HUDEP-2 (cell line): ENCODE measurements around the gene NKX2-1.
"Not testable (repeated sequence)": the region's sequence is repeated elsewhere in the genome, so short reads cannot be mapped to it uniquely, and the experiment has no call there.

ENCODE experiments used
- DNase-seq, 76 experiments: peaks; one replicate each; lab custom pipeline; 2025; ENCODE audit not compliant: unreplicated experiment in 76 of 76; lab: John Stamatoyannopoulos, UW

The NKX2-1 gene

DNA sequence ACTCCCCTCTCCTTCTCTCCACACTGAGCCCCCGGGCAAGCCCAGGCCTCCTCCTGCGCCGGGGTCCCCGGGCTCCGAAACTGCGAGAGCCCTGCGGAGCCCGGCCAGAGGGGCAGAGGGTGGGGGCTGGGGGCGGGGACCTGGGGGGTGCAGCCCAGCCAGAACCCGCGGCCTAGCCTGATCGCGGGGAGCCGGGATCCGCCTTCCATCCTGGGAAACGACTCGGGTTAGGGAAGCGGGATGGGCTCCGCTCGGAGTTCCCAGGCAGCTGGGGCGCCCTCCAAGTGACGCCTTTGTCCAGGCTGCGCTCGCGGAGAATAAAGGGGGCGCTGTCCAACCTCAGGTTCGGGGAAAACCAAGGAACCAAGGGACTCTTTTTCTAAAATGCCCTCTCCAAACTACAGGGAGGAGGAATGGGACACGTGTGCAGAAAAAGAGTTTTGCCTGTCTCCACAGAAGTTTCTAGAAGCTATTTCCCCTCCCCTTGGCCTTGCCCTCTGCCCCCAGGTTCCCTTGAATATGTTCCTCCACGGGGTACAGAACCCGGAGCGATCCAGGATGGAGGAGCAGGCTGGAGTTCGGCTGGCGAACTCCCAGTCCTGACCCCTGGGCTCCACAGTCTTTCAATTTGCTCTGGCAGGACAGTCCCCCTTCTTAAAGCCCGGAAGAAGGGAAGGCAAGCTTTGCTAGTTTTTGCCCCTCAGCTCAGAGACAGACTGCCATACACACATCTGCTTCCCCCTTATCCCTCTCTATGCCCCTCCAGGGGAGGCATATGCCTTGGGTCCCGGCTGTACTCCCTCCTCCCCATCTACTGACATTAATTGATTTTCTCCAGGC is 13.9 kb downstream of the NKX2-1 start:
- DNase-seq: no peak

DNA sequence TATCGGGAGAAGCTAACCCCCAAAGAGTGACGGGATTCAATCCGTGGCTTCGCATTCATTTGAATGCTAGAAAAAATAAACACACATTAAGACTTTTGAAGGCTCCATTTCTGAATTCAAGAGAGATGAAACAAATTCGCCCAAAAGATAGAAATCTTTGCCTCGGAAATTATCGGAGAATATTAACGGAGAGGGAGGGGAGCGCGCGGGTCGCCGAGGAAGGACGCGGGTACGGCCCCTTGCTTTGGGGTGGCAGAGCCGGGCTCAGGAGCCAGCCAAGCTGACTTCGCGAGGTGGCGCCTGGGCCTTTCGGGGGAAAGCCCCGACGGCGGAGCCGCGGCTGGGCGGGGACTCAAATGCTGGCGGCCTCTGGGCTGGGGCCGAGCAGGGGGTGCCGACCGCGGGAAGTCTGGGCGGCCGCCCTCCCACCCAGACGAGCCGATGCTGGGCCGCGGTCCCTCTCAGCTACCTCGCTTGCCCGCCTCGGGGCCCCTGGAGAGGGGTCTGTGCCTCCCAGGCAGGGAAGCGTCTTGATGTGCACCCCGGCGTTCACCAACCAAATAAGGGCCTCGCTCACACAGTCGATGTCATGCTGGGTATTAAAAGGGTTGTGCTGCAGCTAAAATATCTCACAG is 14.7 kb downstream of the NKX2-1 start:
- no peak for DNase-seq

DNA sequence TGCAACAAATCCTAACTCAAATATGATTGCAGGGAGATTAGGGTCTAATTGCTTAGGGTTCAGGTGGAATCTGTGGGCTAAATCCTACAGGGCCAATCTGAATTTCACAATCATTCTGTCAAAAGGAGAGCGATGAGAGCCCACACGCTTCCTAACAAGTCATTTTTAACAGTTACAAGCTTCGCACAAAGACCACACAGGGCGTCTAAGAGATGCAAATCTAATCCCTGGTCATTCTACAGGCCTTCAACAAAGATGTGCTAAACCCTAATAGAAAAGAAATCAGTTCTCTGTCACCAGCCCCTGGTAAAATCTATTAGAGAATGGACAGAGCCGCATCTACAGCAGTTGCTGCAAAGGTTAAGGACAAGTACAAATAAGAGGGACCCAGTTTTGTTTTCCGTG is 15.3 kb downstream of the NKX2-1 start:
- no peak for DNase-seq

DNA sequence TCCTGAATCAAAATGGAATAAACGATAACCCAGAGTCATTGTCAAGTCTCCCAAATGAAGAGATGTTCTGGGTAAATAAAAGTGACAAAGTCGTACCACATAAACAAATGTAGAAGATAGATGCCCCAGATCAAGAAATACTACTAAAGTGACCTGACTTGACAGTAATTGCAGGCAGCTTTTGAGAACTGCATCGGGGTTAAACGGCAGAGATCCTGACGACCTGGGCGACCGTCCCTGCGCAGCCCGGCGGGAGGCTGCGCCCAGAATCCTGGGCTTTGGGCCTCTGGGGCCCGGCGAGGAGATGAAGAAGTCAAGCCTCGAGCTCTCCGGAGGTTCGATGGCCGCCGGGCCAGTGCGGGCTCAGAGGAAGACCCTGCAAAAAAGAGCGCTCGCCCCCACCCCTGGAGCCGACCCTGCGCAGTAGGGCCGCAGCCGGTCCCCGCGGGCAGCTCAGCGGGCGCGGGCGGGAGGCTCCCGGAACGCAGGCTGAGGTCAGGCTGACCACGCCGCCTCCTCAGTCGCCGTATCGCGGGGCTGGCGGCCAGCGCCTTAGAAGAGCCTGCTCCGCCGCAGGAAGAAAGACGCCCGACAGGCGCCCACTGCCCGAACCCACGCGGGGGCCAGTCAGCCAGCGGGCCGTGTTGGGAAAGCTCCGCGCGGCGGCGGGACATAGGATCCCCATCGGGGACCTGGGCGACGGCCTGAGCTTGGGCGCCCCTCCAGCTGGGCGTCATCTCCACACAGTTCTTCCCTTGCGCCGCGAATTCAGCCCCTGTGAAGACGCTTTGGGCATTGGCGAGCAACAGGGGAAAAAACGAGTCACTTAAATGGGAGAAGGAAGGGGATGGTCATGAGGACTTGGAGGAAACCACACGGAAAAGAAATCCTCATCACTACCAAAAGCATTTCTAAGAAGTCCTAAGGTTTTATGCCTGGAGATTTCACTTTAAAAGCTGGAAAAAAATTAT is 16.0 kb downstream of the NKX2-1 start:
- no peak for DNase-seq

DNA sequence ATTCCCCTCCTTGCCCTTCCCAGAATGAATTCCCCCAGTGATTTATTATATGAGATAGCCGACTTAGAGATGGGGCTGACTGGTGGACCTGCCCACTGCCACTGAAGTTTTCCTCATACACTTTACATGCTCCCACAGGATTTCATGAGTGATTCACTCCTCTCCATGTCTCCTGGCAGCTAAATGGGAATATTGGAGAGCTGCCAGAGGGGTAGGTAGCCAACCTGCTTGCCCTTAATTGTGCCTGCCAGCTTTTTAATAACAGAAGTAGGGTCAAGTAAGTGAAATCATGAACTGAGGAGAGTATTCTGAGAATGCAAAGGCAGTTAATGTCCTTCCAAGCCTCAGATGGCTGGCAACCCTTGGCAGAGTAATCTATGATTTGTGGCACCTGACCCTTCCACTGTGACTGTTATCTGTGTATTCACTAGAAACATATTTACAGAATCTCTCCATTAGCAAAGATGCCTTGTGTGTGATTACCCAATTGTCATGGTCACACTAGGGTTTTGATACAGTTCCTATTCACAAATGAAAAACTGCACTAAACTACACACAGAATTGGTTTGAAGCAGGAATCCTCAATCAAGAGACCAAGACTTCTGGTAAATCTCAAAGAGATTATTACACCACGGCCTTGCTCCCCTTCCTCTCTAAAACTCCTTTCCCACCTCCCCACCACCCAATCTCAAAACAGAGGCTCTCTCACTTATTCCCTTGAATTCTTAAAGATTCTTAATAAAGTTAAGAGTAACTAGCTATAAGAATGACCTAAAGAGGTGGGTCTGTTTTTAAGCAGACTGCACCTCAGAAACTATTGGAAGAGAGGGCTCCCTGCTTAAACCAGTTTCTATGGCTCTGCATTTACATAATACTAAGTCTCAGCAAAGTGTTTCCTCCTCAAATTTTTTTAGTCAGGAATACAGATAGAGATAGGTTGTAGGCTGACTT is 17.2 kb downstream of the NKX2-1 start:
- no peak for DNase-seq

DNA sequence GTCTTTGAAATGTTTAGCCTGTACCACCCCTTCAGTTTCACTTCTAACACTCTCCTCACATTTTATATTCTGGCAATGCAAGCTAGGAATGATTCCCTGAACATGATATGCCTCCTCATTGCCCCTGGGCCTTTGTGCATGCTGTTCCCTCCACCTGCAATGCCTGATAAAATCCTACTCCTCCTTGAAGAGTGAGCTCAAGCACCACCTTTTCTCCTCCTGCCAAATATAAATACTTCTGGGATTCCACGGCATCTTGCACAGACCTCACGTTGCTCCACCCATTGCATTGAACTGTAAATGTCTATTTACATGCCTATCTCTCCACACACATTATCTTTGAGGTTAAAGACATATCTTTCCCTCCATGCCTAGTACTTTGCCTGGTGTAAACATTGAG is 21.1 kb downstream of the NKX2-1 start:
- DNase-seq: no peak

DNA sequence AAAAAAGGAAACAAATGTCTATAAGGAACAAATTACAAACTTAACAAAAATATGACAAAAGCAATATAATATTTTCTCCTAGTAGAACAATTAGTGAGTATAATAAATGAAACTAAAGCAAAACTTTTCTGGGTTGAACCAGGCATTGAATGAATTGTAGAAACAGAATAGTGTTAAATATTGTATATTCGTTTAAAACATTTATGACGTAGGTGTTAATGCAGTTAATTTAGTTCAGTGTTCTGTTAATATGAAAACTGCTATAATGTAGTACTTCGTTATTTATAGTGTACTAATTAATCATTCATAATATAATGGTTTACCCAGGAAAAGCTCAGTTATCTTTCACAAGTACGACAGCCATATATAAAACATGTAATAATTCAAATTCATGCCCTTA is 23.7 kb downstream of the NKX2-1 start:
- no peak for DNase-seq

DNA sequence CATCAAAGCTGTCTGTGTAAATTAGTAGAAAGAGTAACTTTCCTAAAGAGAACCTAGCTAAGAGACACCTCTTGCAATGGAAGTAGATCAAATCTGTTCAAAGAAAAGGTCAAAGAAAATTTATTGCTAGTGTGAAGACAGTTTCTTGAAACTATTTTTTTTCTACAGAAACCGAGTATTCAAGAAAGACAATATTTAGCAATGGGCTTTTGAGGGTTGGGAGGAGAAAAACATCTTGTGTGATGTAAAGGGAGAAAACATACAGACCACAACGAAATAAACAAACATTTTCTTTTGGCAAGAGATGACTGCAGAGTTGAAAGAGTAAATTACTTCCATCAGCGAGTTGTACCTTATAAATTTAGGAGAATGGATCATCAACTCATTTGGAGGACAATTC is 24.4 kb downstream of the NKX2-1 start:
- DNase-seq: no peak

DNA sequence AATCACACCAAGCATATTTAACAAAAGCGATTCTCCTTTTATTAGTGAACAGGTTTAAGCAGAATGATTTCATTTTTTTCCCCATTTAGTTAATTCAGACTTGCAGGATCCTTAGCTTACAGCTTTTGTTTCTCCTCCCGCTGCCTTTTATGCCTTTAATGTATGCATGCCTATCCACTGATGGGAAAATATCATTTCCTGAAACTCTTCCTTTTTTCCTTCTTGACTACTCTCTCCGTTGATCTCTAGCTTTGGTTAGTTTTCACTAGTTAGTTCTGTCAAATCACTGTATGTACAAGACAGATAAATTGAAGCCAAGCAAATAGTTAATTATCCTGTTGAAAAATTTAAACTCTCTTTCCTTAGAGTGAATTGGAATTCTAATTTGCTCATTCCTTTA is 26.3 kb downstream of the NKX2-1 start:
- DNase-seq: no peak

DNA sequence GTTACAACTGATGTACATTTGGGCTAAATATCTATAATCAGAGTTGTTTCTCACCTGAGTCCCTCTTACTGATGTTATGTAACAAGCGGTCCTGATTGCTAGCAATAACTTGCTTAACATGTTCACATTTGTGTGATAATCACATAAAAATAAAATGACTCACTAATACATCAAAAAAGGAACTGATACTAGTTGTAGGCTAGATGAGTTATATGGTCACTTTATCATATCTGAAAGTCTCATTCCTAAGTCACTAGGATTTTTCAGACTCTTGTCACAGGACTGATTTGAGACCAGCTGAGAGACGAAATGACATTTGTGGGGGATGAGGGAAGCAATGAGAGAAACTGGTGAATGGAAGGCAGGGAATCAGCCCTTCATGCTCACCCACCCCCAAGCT is 34.3 kb downstream of the NKX2-1 start:
- DNase-seq: no peak

DNA sequence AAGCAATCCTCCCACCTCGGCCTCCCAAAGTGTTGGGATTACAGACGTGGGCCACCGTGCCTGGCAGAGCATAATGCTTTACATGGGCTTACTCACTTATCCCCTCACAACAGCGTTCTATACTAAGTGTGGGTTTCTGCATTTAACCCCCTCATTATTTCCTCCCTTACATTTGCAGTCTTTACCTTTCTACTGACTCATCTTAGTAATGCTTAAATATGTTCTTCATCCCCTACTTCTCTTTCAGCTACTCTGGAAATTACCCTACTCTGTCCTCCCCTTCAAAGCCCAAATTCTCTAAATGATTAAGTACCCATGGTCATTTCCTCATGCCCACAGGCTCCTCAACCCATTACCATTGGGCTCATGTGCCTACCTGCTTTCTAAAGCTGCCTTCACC is 40.7 kb downstream of the NKX2-1 start:
- DNase-seq: no peak

DNA sequence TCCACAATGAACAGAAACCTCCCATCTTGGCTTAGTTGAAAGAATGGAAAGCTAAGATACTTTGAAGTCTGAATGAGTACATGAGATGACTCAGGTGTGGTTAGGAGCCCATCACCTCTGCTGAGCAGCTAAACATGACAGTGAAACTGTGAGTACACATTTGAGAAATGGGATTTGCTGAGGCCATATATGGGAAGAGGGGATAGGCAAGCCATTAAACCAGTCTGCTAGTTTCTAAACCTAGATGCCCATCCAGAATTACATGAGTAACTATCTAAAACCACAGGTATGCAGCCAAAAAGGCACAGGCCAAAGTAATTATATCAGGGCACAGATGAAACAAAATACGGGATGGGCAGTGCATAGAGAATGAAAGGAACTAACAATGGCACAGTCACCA is 41.2 kb downstream of the NKX2-1 start:
- DNase-seq: no peak

DNA sequence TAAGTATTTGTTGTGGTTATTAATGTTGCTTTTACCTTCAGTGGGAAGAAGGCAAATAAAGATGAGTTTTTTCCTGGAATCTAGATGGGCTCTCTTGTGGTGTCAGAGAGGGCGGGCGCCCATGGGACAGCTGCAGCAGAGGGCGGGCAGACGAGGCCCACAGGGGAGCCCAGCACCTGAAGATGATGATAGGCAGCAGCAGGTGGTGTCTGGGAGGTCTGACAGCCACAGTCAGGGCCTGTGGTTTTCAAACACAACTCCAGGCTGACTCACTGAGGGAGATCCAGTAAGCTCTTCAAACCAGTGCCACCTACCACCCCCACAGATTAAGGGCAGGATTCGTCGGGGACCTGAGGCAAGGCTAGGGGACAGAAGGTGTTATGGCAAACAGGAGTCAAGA is 42.8 kb downstream of the NKX2-1 start:
- no peak for DNase-seq

DNA sequence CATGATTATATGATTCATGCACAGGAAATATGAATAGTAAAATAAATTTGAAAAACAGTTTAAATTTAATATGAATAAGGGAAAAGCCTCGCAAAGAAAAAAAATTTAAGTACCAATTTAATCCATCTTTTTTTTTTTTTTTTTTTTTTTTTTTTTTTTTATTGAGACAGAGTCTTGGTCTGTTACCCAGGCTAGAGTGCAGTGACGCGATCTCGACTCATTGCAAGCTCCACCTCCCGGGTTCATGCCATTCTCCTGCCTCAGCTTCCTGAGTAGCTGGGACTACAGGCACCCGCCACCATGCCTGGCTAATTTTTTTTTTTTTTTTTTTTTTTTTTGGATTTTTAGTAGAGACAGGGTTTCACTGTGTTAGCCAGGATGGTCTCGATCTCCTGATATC is 44.0 kb downstream of the NKX2-1 start:
- not testable (repeated sequence) for DNase-seq

DNA sequence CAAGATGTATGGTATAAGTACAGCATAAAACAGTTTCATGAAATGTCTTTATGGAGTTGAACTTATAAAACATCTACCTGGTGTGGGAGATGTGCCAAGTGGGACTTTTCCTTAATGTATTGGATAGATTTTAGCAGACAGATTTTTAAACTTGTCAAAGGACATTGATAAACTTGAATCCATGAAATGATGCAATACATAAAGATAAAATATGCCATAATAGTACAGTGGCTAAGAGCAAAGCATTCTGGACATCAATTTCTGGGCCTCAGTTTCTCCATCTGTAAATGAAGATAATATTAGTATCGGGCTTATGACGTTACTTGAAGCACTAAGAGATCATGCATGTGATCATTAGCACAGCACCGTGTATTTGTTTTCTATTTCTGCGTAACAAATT is 45.4 kb downstream of the NKX2-1 start:
- DNase-seq: no peak

DNA sequence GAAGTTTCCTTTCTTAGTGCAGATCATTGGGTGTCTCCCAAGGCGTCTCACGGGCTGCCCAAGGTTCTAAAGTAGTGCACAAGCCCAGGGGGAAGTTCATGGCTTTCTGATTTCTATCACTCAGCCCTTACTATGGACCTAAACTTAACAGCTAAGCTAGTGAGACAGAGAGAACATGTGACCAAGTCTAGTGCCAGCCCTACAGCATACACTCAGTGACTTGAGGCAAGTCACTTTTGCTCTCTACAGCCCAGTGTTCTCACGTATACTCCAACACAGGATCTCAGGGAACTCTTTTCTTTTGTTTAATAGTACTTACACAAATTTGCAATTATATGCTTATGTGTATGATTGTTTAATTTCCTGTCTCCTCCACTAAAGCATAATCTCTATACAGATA is 48.6 kb downstream of the NKX2-1 start:
- no peak for DNase-seq

DNA sequence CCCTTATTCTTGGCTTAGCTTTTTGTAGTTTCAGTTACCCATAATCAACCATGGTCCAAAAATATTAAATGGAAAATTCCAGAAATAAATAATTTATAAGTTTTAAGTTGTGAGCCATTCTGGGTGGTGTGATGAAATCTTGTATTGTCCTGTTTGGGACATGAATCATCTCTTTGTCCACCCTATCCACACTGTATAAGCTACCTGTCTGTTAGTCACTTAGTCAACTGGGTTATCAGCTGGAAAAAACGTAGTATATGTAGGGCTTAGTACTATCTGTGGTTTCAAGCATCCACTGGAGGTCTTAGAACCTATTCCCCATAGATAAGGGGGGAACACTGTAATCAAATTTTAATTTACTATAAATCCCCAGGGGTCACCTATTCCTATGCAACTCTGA is 52.7 kb downstream of the NKX2-1 start:
- no peak for DNase-seq
